Measurements from ENCODE around the gene LIN9. TPM values are rescaled to one million over a fixed set of nuclear protein-coding genes. Genes with fewer than 3 reads are reported as not detected.

LIN9 gene
- total and polyA plus RNA-seq, 2 of the 13 experiments (the other 11 are each of a cell fraction or from before 2014, with no cell fraction given) = 3.0 to 10.0 TPM

GRCh38 chr1:226308723-226309397 lies at the start of gene LIN9 (continued):
- TF ChIP-seq, protein P1, sequence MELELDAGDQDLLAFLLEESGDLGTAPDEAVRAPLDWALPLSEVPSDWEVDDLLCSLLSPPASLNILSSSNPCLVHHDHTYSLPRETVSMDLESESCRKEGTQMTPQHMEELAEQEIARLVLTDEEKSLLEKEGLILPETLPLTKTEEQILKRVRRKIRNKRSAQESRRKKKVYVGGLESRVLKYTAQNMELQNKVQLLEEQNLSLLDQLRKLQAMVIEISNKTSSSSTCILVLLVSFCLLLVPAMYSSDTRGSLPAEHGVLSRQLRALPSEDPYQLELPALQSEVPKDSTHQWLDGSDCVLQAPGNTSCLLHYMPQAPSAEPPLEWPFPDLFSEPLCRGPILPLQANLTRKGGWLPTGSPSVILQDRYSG (CRISPR knock-in tag; IDR thresholded peaks at IDR 0.05) = no peak
- TF ChIP-seq RFX5 (IDR thresholded peaks at IDR 0.05; ENCODE audit: low read depth, low read length) (no peak), ZNF720 (CRISPR knock-in tag; IDR thresholded peaks at IDR 0.05) (no peak), ZNF614 (CRISPR knock-in tag; IDR thresholded peaks at IDR 0.05; ENCODE audit: borderline replicate concordance) (no peak), TARDBP (CRISPR knock-in tag; IDR thresholded peaks at IDR 0.05) (no peak), ZNF264 (CRISPR knock-in tag; IDR thresholded peaks at IDR 0.05) (no peak), ZNF205 (CRISPR knock-in tag; IDR thresholded peaks at IDR 0.05) (no peak), PTBP1 (IDR thresholded peaks at IDR 0.05; ENCODE audit: low read depth, low read length, poor library complexity, severe bottlenecking) (no peak), SAFB2 (CRISPR knock-in tag; IDR thresholded peaks at IDR 0.05; ENCODE audit: borderline replicate concordance, low read depth) (no peak; the same call in 1 of the 2 replicates), HMG20B (CRISPR knock-in tag; conservative IDR thresholded peaks at IDR 0.05) (no peak), ZBTB4 (CRISPR knock-in tag; IDR thresholded peaks at IDR 0.05; ENCODE audit: borderline replicate concordance) (no peak), ZNF879 (CRISPR knock-in tag; IDR thresholded peaks at IDR 0.05) (no peak; the same call in 1 of the 2 replicates), SNAPC2 (CRISPR knock-in tag; IDR thresholded peaks at IDR 0.05) (peak; percentile 89), DRAP1 (CRISPR knock-in tag; IDR thresholded peaks at IDR 0.05) (peak; percentile 88), RARA (CRISPR knock-in tag; IDR thresholded peaks at IDR 0.05) (no peak), BRCA1 (CRISPR knock-in tag; IDR thresholded peaks at IDR 0.05) (no peak), TRAFD1 (CRISPR knock-in tag; IDR thresholded peaks at IDR 0.05; ENCODE audit: borderline replicate concordance) (no peak)
- TF ChIP-seq, protein P2, sequence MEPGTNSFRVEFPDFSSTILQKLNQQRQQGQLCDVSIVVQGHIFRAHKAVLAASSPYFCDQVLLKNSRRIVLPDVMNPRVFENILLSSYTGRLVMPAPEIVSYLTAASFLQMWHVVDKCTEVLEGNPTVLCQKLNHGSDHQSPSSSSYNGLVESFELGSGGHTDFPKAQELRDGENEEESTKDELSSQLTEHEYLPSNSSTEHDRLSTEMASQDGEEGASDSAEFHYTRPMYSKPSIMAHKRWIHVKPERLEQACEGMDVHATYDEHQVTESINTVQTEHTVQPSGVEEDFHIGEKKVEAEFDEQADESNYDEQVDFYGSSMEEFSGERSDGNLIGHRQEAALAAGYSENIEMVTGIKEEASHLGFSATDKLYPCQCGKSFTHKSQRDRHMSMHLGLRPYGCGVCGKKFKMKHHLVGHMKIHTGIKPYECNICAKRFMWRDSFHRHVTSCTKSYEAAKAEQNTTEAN (CRISPR knock-in tag; conservative IDR thresholded peaks at IDR 0.05) = no peak; the same call in 1 of the 2 replicates
- TF ChIP-seq, protein P3, sequence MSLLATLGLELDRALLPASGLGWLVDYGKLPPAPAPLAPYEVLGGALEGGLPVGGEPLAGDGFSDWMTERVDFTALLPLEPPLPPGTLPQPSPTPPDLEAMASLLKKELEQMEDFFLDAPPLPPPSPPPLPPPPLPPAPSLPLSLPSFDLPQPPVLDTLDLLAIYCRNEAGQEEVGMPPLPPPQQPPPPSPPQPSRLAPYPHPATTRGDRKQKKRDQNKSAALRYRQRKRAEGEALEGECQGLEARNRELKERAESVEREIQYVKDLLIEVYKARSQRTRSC (CRISPR knock-in tag; IDR thresholded peaks at IDR 0.05; ENCODE audit: low read depth) = peak; percentile 36; the same call in 1 of the 2 replicates
- TF ChIP-seq, protein P4, sequence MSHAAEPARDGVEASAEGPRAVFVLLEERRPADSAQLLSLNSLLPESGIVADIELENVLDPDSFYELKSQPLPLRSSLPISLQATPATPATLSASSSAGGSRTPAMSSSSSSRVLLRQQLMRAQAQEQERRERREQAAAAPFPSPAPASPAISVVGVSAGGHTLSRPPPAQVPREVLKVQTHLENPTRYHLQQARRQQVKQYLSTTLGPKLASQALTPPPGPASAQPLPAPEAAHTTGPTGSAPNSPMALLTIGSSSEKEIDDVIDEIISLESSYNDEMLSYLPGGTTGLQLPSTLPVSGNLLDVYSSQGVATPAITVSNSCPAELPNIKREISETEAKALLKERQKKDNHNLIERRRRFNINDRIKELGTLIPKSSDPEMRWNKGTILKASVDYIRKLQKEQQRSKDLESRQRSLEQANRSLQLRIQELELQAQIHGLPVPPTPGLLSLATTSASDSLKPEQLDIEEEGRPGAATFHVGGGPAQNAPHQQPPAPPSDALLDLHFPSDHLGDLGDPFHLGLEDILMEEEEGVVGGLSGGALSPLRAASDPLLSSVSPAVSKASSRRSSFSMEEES (CRISPR knock-in tag; IDR thresholded peaks at IDR 0.05) = no peak
